Activated T-cell treated with anti-CD3 and anti-CD28 coated beads for 1 hour (primary cell): ENCODE measurements around the gene CEACAM8.
"Not testable (repeated sequence)": the region's sequence is repeated elsewhere in the genome, so short reads cannot be mapped to it uniquely, and the experiment has no call there.

Experiments used
- DNase-seq: peaks from one replicate; pipeline ENCODE4 v3.0.0-alpha.2; 2020; ENCODE audit warnings: low read depth

Gene CEACAM8

DNA sequence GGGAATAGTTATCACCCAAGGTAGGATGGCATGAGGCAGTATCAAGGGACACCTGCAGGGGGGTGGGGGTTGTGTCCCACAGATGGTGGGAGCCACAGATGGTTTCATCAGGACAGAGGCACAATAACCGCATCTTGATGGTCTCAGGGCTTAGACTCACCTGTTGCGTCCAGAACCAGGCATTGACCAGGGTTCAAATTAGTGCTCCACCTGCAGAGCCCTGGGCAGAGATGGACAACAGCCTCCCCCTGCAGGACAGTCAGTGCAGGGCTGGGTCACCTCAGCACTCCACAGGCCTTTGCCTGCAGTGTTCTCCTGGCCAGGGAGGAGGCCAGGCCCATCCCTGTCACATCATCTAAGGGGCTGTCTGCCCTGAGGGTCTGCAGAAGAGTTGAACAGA, 51.9 kb downstream of the CEACAM8 start:
- DNase-seq, result no peak

DNA sequence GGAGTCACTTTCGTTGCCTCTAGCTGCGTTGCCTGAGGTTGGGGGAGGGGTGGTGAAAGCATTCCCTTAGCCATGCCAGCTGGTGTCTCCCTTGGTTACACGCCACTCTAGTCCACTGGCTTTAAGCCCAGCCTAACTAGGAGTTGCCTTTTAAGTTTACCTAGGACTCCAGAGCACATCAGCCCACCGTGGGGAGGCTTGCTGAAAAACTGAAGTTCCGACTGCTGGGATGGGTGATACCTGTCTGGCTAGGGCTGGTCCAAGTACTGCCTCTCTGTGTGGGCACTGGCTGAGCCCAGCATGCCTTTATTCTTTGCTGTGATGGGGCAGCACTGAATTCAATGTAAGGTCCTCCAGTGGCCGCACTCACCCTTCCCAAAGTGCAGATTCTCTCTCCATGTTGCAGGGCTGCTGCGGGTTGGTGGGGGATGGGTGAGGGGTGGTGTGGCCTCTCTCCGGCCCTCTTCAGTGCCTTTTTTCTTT, 54.6 kb downstream of the CEACAM8 start:
- no peak for DNase-seq

DNA sequence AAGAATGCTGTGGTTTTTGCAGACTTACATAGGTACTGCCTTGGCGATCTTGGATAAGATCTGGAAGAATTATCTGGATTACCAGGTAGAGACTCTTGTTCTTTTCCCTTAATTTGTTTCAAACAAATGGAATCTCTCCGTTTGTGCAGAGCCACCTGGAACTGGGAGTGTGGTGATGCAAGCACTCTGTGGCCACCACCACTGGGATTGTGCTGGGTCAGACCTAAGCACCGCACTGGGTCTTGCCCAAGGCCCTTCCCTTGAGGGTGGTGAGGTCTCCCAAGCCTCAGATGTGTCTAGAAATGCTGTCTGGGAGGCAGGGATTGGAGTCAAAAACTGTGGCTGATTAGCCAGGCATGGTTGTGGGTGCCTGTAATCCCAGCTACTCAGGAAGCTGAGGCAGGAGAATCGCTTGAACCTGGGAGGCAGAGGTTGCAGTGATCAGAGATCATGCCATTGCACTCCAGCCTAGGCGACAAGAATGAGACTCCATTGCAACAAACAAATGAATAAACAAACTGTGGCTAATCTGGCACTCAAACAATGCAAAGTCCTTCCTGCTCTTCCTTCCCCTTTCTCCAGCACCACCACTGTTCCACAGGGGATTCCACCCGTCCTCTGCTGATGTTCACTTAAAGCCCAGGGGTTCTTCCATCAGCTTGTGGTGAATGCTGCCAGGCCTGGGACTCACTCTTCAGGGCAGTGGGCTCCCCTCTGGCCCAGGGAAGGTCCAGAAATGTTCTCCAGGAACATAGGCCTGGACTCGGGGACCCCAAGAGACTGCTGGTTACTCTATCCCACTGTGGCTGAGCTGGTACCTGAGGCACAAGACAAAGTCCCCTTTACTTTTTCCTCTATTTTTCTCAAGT, 55.6 kb downstream of the CEACAM8 start:
- DNase-seq, result no peak

DNA sequence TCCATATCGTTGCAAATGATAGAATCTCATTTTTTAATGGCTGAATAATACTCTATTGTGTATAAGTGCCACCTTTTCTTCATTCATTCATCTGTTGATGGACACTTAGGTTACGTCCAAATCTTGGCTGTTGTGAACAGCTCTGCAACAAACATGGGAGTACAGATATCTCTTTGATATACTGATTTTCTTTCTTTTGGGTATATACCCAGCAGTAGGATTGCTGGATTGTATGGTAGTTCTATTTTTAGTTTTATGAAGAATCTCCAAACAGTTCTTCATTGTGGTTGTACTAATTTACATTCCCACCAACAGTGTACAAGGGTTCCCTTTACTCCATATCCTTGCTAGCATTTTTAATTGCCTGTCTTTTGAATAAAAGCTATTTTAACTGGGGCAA, 59.4 kb downstream of the CEACAM8 start:
- DNase-seq, result not testable (repeated sequence)

DNA sequence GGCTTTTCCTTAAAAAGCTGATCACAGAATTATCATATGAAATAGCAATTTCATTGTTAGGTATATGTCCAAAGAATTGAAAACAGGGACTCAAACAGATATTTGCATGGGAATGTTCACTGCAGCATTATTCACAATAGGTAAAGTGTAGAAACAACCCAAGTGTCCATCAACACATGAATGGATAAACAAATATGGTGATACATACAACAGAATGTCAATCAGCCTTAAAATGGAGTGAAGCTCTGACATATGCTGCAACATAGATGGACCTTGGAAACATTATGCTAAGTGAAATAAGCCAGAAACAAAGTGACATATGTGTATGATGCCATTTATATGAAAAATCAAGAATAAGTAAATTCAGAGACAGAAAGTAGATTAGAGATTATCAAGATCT, 60.3 kb downstream of the CEACAM8 start:
- no peak for DNase-seq

DNA sequence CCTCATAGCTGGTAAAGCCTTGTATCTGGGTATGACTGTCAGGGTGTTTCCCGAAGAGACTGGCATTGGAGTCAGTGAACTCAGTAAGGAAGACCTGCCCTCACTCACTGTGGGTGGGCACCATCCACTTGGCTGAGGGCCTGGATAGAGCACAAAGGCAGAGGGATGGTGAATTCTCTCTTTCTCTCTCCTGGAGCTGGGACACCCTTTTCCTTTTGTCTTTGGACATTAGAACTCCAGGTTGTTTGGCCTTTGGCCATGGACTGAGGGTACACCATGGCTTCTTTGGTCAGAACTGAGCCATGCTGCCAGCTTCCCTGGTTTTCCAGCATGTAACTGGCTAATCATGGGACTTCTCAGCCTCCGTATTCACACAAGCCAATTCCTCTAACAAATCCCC, 61.8 kb downstream of the CEACAM8 start:
- no peak for DNase-seq

DNA sequence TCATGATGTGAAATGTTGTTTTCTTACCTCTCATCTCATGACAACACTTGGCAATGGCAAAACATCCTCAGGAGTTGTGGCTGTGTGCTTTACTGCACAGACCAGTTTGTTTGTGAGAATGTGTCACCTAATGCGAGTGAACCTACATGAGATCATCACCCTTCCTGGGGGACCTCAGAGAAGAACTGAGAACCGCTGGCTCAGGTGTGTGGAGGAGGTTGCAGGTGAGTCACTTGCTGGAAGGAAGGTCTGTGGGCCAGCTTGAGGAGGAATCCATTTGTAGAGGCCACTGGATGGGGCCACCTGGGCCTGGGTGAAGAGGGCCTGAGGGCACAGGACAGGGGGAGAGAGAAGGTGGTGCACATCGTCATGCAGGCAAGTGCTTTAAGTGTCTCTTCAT, 63.4 kb downstream of the CEACAM8 start:
- no peak for DNase-seq
